GM12878 (cell line): ENCODE results near the gene TSHB. TPM values are rescaled to one million over a fixed set of nuclear protein-coding genes. Genes with fewer than 3 reads are reported as not detected.

ENCODE experiments used
- ATAC-seq: fragments of 200-7000 bp; cut with Tn5 transposase; 3 replicates; pipeline ENCODE4 v1.9.1; 2020; ENCODE audit warnings: mild to moderate bottlenecking, moderate library complexity
- BruUV-seq: library from RNA; stranded (reverse); fragments of 400-500 nt; replicated peaks from 2 replicates; lab custom pipeline; 2021; lab: Mats Ljungman, UMichigan
- CTCF ChIA-PET: fragments of 300-600 bp; sonication (Branson Sonifier 250); formaldehyde crosslinking; extraction: SDS; loops from one replicate; lab custom pipeline; 2021; ENCODE audit warnings: inconsistent platforms; lab: Yijun Ruan, JAX
- POLR2A ChIA-PET: fragments of 350-600 bp; formaldehyde crosslinking; extraction: SDS; loops from one replicate; lab custom pipeline; 2021; ENCODE audit warnings: inconsistent platforms; lab: Charles Lee
- RAD21 ChIA-PET: fragments of 300-600 bp; sonication (Branson Sonifier 250); formaldehyde crosslinking; loops from one replicate; lab custom pipeline; 2023; ENCODE audit warnings: antibody characterized with exemption; ENCODE audit not compliant: unreplicated experiment; lab: Charles Lee
- SMC1A ChIA-PET: fragments of 300-600 bp; sonication (Branson Sonifier 250); formaldehyde crosslinking; loops from one replicate; lab custom pipeline; 2023; ENCODE audit not compliant: unreplicated experiment, uncharacterized antibody; lab: Charles Lee
- DNase-seq: peaks from one replicate; pipeline ENCODE4 v3.0.0-alpha.2; 2011; ENCODE audit warnings: low read depth, low spot score
- FAIRE-seq: peaks from 3 replicates; lab custom pipeline; 2011; peaks lifted over from hg19 to GRCh38; lab: Jason Lieb, UNC
- H2AFZ ChIP-seq: 2 replicates; pipeline ENCODE4 v1.6.0; 2011; ENCODE audit warnings: low read depth, low read length, control low read depth; ENCODE audit not compliant: control insufficient read depth
- H3K27ac ChIP-seq: 2 replicates; pipeline ENCODE4 v1.5.1; 2011; ENCODE audit warnings: control low read depth; ENCODE audit not compliant: control insufficient read depth, insufficient read depth
- H3K27me3 ChIP-seq, 2 experiments: replicated peaks in 1 of 2; 2 replicates each; pipeline versions ENCODE4 v1.6.0 to v1.6.1; 2011; ENCODE audit warnings: low read length in 1 of 2; ENCODE audit not compliant: control insufficient read depth in 2 of 2, insufficient read depth in 2 of 2
- H3K36me3 ChIP-seq, 2 experiments: 2 replicates each; pipeline ENCODE4 v1.5.1; 2011; ENCODE audit warnings: low read length in 1 of 2; ENCODE audit not compliant: control insufficient read depth in 2 of 2, insufficient read depth in 2 of 2
- H3K4me1 ChIP-seq: 2 replicates; pipeline ENCODE4 v1.6.1; 2011; ENCODE audit warnings: mild to moderate bottlenecking, low read length, moderate library complexity, mixed read lengths; ENCODE audit not compliant: control insufficient read depth, insufficient read depth
- H3K4me2 ChIP-seq: 2 replicates; pipeline ENCODE4 v1.6.0; 2011; ENCODE audit warnings: control low read depth; ENCODE audit not compliant: control insufficient read depth, insufficient read depth
- H3K4me3 ChIP-seq: fragments of 200-600 bp; sonication (generic); 2 replicates; pipeline ENCODE4 v1.5.1; 2016
- H3K79me2 ChIP-seq: 2 replicates; pipeline ENCODE4 v1.6.0; 2011; ENCODE audit warnings: low read length; ENCODE audit not compliant: control insufficient read depth, insufficient read depth
- H3K9ac ChIP-seq: 2 replicates; pipeline ENCODE4 v1.8.0; 2011; ENCODE audit warnings: low read length, control low read depth, mixed read lengths; ENCODE audit not compliant: control insufficient read depth, insufficient read depth
- H3K9me3 ChIP-seq: replicated peaks from 3 replicates; pipeline ENCODE4 v1.5.1; 2011; ENCODE audit warnings: mild to moderate bottlenecking, low read length; ENCODE audit not compliant: control insufficient read depth, insufficient read depth
- H4K20me1 ChIP-seq: 2 replicates; pipeline ENCODE4 v1.6.0; 2011; ENCODE audit not compliant: control insufficient read depth, insufficient read depth
- ATF7 ChIP-seq: fragments of 450-650 bp; IDR thresholded peaks from 2 replicates; pipeline ENCODE4 v1.6.1; 2016; ENCODE audit warnings: low read depth, mild to moderate bottlenecking
- BHLHE40 ChIP-seq, 2 experiments: fragments of 450-650 bp in 1 of 2; IDR thresholded peaks; 2 replicates each; pipeline ENCODE4 v1.6.1; 2011 to 2017; ENCODE audit warnings: low read depth in 2 of 2, borderline replicate concordance in 1 of 2, improper control_type of control experiment in 1 of 2, low read length in 1 of 2, mild to moderate bottlenecking in 1 of 2
- CREM ChIP-seq: IDR thresholded peaks from 2 replicates; pipeline ENCODE4 v1.6.1; 2014; ENCODE audit warnings: antibody characterized with exemption, low read depth
- IRF5 ChIP-seq: fragments of 450-650 bp; IDR thresholded peaks from 2 replicates; pipeline ENCODE4 v1.6.1; 2017; ENCODE audit warnings: borderline replicate concordance
- JUND ChIP-seq: IDR thresholded peaks from 2 replicates; pipeline ENCODE4 v1.6.1; 2012; ENCODE audit warnings: low read depth, mild to moderate bottlenecking, low read length, improper control_type of control experiment, moderate library complexity
- MTA3 ChIP-seq: IDR thresholded peaks from 2 replicates; pipeline ENCODE4 v1.6.1; 2012; ENCODE audit warnings: low read length, inconsistent platforms, borderline replicate concordance
- NR2C1 ChIP-seq: fragments of 450-650 bp; IDR thresholded peaks from 2 replicates; pipeline ENCODE4 v1.6.1; 2017; ENCODE audit warnings: antibody characterized with exemption, mild to moderate bottlenecking, moderate library complexity
- PAX8 ChIP-seq: fragments of 450-650 bp; IDR thresholded peaks from 2 replicates; pipeline ENCODE4 v1.6.1; 2017; ENCODE audit warnings: mild to moderate bottlenecking, moderate library complexity
- PKNOX1 ChIP-seq: fragments of 450-650 bp; IDR thresholded peaks from 2 replicates; pipeline ENCODE4 v1.6.1; 2016; ENCODE audit warnings: mild to moderate bottlenecking
- RUNX3 ChIP-seq: IDR thresholded peaks from 2 replicates; pipeline ENCODE4 v1.6.1; 2012; ENCODE audit warnings: low read length, inconsistent platforms
- STAT1 ChIP-seq: fragments of 450-650 bp; conservative IDR thresholded peaks from 2 replicates; pipeline ENCODE4 v1.6.1; 2014; ENCODE audit warnings: antibody characterized with exemption, mild to moderate bottlenecking
- WGBS: methylation state at CpG from one replicate; pipeline ENCODE4 v1.1.6; 2016; ENCODE audit warnings: low lambda C conversion rate; ENCODE audit not compliant: insufficient replicate concordance, insufficient coverage; ENCODE audit errors: missing lambda C conversion rate; 5-methylcytosine and 5-hydroxymethylcytosine counted together
- in situ Hi-C: fragments of 300-500 bp; cut with MboI; formaldehyde crosslinking; loops from 9 replicates; pipeline ENCODE4 v1.14.3; 2018; ENCODE audit warnings: mixed read lengths
- intact Hi-C: fragments of 100-400 bp; cut with micrococcal nuclease; formaldehyde crosslinking; loops from one replicate; pipeline ENCODE4 v1.14.2; 2022; ENCODE audit not compliant: unreplicated experiment
- polyA plus RNA-seq, 11 experiments: library from polyadenylated mRNA; depleted of rRNA in 4 of 11; unstranded in 6 of 11; stranded (reverse) in 5 of 11; fragments of >200 nt; fragmentation: Nextera tagmentation in 4 of 11; fragmentation: Illumina TruSeq in 1 of 11; extraction: Ambion mirVana in 4 of 11; extraction: Trizol in 1 of 11; gene quantifications; 1 replicate in 1 of 11; 2 replicates in 10 of 11; pipeline versions ENCODE4 v1.2.1 to v1.2.3, GENCODE V29; 2011 to 2016; ENCODE audit warnings: inconsistent platforms in 2 of 11, missing spikeins in 2 of 11, low read depth in 1 of 11
- total RNA-seq, 4 experiments: library from RNA; depleted of rRNA in 3 of 4; stranded (reverse); fragments of >200 nt in 3 of 4; fragmentation: Illumina TruSeq in 1 of 4; extraction: Trizol in 1 of 4; gene quantifications; 2 replicates each; pipeline versions ENCODE4 v1.2.1 to v1.2.3, GENCODE V29; 2013 to 2021

The TSHB gene
- total and polyA plus RNA-seq, 10 of the 15 experiments (the other 5 are each of a cell fraction or from before 2014, with no cell fraction given), result not detected

GRCh38 chr1:115051850-115052249, 22.2 kb downstream of the TSHB start:
- ChIA-PET SMC1A (interaction anchor here (1.0 to 7.3 kb wide), 9 partner anchors 11 to 74 kb away, joined by 3 to 82 read pairs (median 7); no protein-coding TSS in a partner anchor), POLR2A (no interaction called here), CTCF (interaction anchor here (0.6 to 9.3 kb wide), 19 partner anchors 12 to 705 kb away, joined by 3 to 138 read pairs (median 10); no protein-coding TSS in a partner anchor), RAD21 (interaction anchor here (1.2 to 3.8 kb wide), 8 partner anchors 13 to 72 kb away, joined by 4 to 43 read pairs (median 6); no protein-coding TSS in a partner anchor)
- no peak overlapping the region for H3K4me2 ChIP-seq
- TF ChIP-seq CREM, result no peak
- no peak for TF ChIP-seq STAT1
- no peak for TF ChIP-seq NR2C1
- no peak for TF ChIP-seq RUNX3
- no peak for TF ChIP-seq ATF7
- no peak for TF ChIP-seq JUND
- no peak for TF ChIP-seq IRF5
- no peak for TF ChIP-seq BHLHE40 (IDR thresholded peaks at IDR 0.05; ENCODE audit: borderline replicate concordance in 1 of 2, low read depth in 2 of 2, low read length in 1 of 2)
- no peak for TF ChIP-seq MTA3
- TF ChIP-seq PAX8, result no peak
- no peak for TF ChIP-seq PKNOX1
- FAIRE-seq (no peak), ATAC-seq (0 out of 3 replicates have a peak, but pooled peaks have one; percentile 13), DNase-seq (no peak)
- in situ Hi-C loops (loop anchor here (10.0 kb wide), 1 partner anchor 707 kb away; no protein-coding TSS in a partner anchor), intact Hi-C loops (loop anchor here (1.0 to 5.0 kb wide), 3 partner anchors 60 to 705 kb away; no protein-coding TSS in a partner anchor)
- no peaks in the 10 kb centered on the region for H3K79me2 ChIP-seq
- no peaks in the 10 kb centered on the region; a peak in 1 of 4 replicates for H3K27me3 ChIP-seq
- no TSS peak for BruUV-seq
- H3K27ac ChIP-seq, result no peak overlapping the region
- no peak overlapping the region for H2AFZ ChIP-seq
- H3K36me3 ChIP-seq, result no peaks in the 10 kb centered on the region
- H3K9me3 ChIP-seq, result no peaks in the 10 kb centered on the region
- no peaks in the 10 kb centered on the region for H4K20me1 ChIP-seq
- H3K4me3 ChIP-seq, result no peak overlapping the region
- WGBS, result 58% methylated on average over 5 of the region's 5 CpGs
- H3K4me1 ChIP-seq, result no peaks in the 10 kb centered on the region
- H3K9ac ChIP-seq, result no peak overlapping the region
